ENCODE measurements around the gene PNRC2.

GRCh38 chr1:23928789-23929188 lies 30.8 kb upstream of the PNRC2 start:
- TF ChIP-seq POLR2A (IDR thresholded peaks at IDR 0.05; ENCODE audit: low read depth, low read length) (no peak), EZH2 (IDR thresholded peaks at IDR 0.05; ENCODE audit: borderline replicate concordance, low read depth, low read length, severe bottlenecking) (no peak)
- TF ChIP-seq, protein P1, sequence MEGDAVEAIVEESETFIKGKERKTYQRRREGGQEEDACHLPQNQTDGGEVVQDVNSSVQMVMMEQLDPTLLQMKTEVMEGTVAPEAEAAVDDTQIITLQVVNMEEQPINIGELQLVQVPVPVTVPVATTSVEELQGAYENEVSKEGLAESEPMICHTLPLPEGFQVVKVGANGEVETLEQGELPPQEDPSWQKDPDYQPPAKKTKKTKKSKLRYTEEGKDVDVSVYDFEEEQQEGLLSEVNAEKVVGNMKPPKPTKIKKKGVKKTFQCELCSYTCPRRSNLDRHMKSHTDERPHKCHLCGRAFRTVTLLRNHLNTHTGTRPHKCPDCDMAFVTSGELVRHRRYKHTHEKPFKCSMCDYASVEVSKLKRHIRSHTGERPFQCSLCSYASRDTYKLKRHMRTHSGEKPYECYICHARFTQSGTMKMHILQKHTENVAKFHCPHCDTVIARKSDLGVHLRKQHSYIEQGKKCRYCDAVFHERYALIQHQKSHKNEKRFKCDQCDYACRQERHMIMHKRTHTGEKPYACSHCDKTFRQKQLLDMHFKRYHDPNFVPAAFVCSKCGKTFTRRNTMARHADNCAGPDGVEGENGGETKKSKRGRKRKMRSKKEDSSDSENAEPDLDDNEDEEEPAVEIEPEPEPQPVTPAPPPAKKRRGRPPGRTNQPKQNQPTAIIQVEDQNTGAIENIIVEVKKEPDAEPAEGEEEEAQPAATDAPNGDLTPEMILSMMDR (IDR thresholded peaks at IDR 0.05; ENCODE audit: extremely low read depth in 1 of 2, insufficient read depth in 1 of 2, low read depth in 1 of 2, low read length in 2 of 2): no peak

All from endothelial cell of umbilical vein (primary cell).